HepG2 (cell line): ENCODE measurements around the gene SYTL3. TPM values are rescaled to one million over a fixed set of nuclear protein-coding genes. Genes with fewer than 3 reads are reported as not detected.

ENCODE experiments used
- AGO2 ChIP-seq: fragments of 200-400 bp; formaldehyde crosslinking; optimal IDR thresholded peaks from 2 replicates; pipeline ENCODE3; 2017; ENCODE audit warnings: mild to moderate bottlenecking, low read depth, low read length, moderate library complexity
- NFATC3 ChIP-seq: sonication (generic); formaldehyde crosslinking; IDR thresholded peaks from 2 replicates; pipeline ENCODE4 v1.5.1; 2020; ENCODE audit warnings: mild to moderate bottlenecking, missing genetic modification reagents
- RAD21 ChIP-seq: fragments of 450-650 bp; formaldehyde crosslinking; IDR thresholded peaks from 2 replicates; pipeline ENCODE4 v1.5.0; 2020; ENCODE audit warnings: mild to moderate bottlenecking
- SPEN ChIP-seq: sonication (generic); formaldehyde crosslinking; IDR thresholded peaks from 2 replicates; pipeline ENCODE4 v1.5.1; 2020; ENCODE audit warnings: low read depth, mild to moderate bottlenecking, missing genetic modification reagents
- TOPORS ChIP-seq: sonication (generic); formaldehyde crosslinking; IDR thresholded peaks from 2 replicates; pipeline ENCODE4 v1.8.0; 2023; ENCODE audit warnings: mild to moderate bottlenecking, missing genetic modification reagents
- ZBTB38 ChIP-seq: sonication (generic); formaldehyde crosslinking; IDR thresholded peaks from 2 replicates; pipeline ENCODE4 v1.5.1; 2020; ENCODE audit warnings: mild to moderate bottlenecking, missing genetic modification reagents
- ZFP41 ChIP-seq: sonication (generic); formaldehyde crosslinking; IDR thresholded peaks from 2 replicates; pipeline ENCODE4 v1.4.0; 2020; ENCODE audit warnings: mild to moderate bottlenecking, missing genetic modification reagents, borderline replicate concordance
- ZNF263 ChIP-seq: sonication (generic); formaldehyde crosslinking; IDR thresholded peaks from 2 replicates; pipeline ENCODE4 v1.4.0; 2020; ENCODE audit warnings: missing genetic modification reagents
- ZNF274 ChIP-seq: sonication (generic); formaldehyde crosslinking; IDR thresholded peaks from 2 replicates; pipeline ENCODE4 v1.5.1; 2020; ENCODE audit warnings: mild to moderate bottlenecking, missing genetic modification reagents
- polyA plus RNA-seq, 8 experiments: library from polyadenylated mRNA; depleted of rRNA in 3 of 8; stranded (reverse) in 7 of 8; unstranded in 1 of 8; fragments of >200 nt; fragmentation: Illumina TruSeq in 4 of 8; extraction: Trizol in 4 of 8; gene quantifications; 2 replicates each; pipeline versions ENCODE4 v1.2.1 to v1.2.3, GENCODE V29; 2011 to 2016; ENCODE audit warnings: low read depth in 4 of 8, missing spikeins in 1 of 8, mixed read lengths in 1 of 8; ENCODE audit not compliant: insufficient read depth in 1 of 8
- total RNA-seq, 5 experiments: library from RNA; depleted of rRNA; stranded (reverse); fragments of >200 nt; fragmentation: Illumina TruSeq; extraction: Trizol; gene quantifications; 2 replicates each; pipeline ENCODE4 v1.2.3, GENCODE V29; 2016; ENCODE audit warnings: low read depth in 1 of 5
- TF ChIP-seq, protein P1 (sequence below): sonication (generic); formaldehyde crosslinking; IDR thresholded peaks from 2 replicates; pipeline ENCODE4 v1.4.0; 2020; ENCODE audit warnings: missing genetic modification reagents
- TF ChIP-seq, protein P2 (sequence below): sonication (generic); formaldehyde crosslinking; IDR thresholded peaks from one replicate; pipeline ENCODE4 v1.5.1; 2020; ENCODE audit warnings: mild to moderate bottlenecking, missing genetic modification reagents; ENCODE audit errors: not compliant biosample characterization
- TF ChIP-seq, protein P3 (sequence below): sonication (generic); formaldehyde crosslinking; IDR thresholded peaks from 2 replicates; pipeline ENCODE4 v1.4.0; 2020; ENCODE audit warnings: missing genetic modification reagents, borderline replicate concordance
- TF ChIP-seq, protein P4 (sequence below): sonication (generic); formaldehyde crosslinking; IDR thresholded peaks from 2 replicates; pipeline ENCODE4 v1.8.0; 2022; ENCODE audit warnings: missing genetic modification reagents, mild to moderate bottlenecking, inconsistent platforms, borderline replicate concordance

SYTL3 gene
- total and polyA plus RNA-seq, 2 of the 13 experiments (the other 11 are each of a cell fraction or from before 2014, with no cell fraction given) = 0.11 to 0.28 TPM

DNA sequence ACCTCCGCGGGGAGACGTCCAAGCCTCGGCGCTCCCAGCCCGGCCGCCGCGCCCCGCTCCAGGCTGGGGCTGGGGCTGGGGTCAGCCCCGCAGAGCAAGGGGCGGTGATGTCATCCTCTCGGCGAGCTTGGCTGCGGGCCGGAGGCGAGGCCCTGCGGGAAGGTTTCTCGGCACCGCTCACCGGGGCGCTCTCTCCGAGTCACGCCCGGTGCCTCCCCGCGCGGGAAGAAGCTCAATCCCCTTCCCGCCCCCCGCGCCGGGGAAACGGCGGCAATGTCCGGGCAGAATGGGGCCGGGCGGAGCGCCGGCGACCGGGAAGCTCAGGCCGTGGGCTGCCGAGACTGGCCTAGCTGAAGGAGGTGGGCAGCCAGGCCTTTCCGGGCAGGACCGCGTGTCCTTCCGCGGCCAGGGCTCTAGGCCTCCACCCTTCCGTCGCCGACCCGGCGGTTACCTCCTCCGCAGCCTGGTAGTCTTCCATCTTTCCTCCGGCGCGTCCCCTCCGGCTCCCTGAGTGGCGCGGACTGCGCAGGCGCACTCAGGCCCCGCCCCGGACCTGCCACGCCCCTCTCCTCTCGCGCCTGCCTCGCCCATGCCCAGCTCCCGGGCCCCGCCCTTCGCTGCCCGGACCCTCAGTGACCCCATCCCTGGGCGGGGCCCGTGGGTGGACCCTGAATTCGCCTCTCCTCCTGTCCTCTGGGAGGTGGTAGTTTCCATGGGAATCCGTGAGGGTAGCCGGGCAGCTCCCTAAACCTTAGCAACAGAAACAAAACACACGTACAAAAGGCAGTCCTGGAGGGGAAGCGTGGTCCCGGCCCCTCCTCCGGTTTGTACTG lies 5.4 kb upstream of the SYTL3 start, which contains the start of gene DYNLT1 (continued):
- TF ChIP-seq, protein P1, sequence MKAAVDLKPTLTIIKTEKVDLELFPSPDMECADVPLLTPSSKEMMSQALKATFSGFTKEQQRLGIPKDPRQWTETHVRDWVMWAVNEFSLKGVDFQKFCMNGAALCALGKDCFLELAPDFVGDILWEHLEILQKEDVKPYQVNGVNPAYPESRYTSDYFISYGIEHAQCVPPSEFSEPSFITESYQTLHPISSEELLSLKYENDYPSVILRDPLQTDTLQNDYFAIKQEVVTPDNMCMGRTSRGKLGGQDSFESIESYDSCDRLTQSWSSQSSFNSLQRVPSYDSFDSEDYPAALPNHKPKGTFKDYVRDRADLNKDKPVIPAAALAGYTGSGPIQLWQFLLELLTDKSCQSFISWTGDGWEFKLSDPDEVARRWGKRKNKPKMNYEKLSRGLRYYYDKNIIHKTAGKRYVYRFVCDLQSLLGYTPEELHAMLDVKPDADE (CRISPR knock-in tag) = peak; percentile 90
- TF ChIP-seq AGO2 (peak; percentile 91), RAD21 (CRISPR knock-in tag) (peak; percentile 61), ZNF274 (CRISPR knock-in tag) (peak; percentile 87; the same call in 1 of the 2 replicates), TOPORS (CRISPR knock-in tag) (peak; percentile 89), ZBTB38 (CRISPR knock-in tag) (peak; percentile 78), SPEN (CRISPR knock-in tag) (peak; percentile 69), ZNF263 (CRISPR knock-in tag) (peak; percentile 30; the same call in 1 of the 2 replicates), ZFP41 (peak; percentile 88; the same call in 1 of the 2 replicates), NFATC3 (0 out of 2 replicates have a peak, but pooled peaks have one; percentile 46)
- TF ChIP-seq, protein P2, sequence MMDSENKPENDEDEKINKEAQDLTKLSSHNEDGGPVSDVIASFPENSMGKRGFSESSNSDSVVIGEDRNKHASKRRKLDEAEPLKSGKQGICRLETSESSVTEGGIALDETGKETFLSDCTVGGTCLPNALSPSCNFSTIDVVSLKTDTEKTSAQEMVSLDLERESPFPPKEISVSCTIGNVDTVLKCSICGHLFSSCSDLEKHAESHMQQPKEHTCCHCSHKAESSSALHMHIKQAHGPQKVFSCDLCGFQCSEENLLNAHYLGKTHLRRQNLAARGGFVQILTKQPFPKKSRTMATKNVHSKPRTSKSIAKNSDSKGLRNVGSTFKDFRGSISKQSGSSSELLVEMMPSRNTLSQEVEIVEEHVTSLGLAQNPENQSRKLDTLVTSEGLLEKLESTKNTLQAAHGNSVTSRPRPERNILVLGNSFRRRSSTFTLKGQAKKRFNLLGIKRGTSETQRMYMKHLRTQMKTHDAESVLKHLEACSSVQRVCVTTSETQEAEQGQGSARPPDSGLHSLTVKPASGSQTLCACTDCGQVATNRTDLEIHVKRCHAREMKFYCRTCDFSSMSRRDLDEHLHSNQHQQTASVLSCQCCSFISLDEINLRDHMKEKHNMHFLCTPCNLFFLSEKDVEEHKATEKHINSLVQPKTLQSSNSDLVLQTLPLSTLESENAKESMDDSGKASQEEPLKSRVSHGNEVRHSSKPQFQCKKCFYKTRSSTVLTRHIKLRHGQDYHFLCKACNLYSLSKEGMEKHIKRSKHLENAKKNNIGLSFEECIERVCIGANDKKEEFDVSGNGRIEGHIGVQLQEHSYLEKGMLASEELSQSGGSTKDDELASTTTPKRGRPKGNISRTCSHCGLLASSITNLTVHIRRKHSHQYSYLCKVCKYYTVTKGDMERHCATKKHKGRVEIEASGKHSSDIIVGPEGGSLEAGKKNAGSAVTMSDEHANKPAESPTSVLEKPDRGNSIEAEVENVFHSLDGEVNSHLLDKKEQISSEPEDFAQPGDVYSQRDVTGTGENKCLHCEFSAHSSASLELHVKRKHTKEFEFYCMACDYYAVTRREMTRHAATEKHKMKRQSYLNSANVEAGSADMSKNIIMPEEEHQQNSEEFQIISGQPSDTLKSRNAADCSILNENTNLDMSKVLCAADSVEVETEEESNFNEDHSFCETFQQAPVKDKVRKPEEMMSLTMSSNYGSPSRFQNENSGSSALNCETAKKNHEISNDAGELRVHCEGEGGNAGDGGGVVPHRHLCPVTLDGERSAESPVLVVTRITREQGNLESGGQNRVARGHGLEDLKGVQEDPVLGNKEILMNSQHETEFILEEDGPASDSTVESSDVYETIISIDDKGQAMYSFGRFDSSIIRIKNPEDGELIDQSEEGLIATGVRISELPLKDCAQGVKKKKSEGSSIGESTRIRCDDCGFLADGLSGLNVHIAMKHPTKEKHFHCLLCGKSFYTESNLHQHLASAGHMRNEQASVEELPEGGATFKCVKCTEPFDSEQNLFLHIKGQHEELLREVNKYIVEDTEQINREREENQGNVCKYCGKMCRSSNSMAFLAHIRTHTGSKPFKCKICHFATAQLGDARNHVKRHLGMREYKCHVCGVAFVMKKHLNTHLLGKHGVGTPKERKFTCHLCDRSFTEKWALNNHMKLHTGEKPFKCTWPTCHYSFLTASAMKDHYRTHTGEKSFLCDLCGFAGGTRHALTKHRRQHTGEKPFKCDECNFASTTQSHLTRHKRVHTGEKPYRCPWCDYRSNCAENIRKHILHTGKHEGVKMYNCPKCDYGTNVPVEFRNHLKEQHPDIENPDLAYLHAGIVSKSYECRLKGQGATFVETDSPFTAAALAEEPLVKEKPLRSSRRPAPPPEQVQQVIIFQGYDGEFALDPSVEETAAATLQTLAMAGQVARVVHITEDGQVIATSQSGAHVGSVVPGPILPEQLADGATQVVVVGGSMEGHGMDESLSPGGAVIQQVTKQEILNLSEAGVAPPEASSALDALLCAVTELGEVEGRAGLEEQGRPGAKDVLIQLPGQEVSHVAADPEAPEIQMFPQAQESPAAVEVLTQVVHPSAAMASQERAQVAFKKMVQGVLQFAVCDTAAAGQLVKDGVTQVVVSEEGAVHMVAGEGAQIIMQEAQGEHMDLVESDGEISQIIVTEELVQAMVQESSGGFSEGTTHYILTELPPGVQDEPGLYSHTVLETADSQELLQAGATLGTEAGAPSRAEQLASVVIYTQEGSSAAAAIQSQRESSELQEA (CRISPR knock-in tag) = peak; percentile 65
- TF ChIP-seq, protein P3, sequence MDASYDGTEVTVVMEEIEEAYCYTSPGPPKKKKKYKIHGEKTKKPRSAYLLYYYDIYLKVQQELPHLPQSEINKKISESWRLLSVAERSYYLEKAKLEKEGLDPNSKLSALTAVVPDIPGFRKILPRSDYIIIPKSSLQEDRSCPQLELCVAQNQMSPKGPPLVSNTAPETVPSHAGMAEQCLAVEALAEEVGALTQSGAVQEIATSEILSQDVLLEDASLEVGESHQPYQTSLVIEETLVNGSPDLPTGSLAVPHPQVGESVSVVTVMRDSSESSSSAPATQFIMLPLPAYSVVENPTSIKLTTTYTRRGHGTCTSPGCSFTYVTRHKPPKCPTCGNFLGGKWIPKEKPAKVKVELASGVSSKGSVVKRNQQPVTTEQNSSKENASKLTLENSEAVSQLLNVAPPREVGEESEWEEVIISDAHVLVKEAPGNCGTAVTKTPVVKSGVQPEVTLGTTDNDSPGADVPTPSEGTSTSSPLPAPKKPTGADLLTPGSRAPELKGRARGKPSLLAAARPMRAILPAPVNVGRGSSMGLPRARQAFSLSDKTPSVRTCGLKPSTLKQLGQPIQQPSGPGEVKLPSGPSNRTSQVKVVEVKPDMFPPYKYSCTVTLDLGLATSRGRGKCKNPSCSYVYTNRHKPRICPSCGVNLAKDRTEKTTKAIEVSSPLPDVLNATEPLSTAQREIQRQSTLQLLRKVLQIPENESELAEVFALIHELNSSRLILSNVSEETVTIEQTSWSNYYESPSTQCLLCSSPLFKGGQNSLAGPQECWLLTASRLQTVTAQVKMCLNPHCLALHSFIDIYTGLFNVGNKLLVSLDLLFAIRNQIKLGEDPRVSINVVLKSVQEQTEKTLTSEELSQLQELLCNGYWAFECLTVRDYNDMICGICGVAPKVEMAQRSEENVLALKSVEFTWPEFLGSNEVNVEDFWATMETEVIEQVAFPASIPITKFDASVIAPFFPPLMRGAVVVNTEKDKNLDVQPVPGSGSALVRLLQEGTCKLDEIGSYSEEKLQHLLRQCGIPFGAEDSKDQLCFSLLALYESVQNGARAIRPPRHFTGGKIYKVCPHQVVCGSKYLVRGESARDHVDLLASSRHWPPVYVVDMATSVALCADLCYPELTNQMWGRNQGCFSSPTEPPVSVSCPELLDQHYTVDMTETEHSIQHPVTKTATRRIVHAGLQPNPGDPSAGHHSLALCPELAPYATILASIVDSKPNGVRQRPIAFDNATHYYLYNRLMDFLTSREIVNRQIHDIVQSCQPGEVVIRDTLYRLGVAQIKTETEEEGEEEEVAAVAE = no peak
- TF ChIP-seq, protein P4, sequence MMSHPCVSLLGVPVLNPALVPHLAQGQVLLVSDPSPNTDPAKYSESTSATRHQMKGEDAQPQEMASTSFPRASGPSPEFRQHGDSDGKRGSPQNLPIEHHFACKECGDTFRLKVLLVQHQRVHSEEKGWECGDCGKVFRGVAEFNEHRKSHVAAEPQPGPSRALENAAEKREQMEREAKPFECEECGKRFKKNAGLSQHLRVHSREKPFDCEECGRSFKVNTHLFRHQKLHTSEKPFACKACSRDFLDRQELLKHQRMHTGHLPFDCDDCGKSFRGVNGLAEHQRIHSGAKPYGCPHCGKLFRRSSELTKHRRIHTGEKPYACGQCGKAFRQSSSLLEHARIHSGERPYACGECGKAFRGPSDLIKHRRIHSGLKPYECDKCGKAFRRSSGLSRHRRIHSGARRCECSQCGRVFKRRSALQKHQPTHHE (CRISPR knock-in tag) = peak; percentile 69; the same call in 1 of the 2 replicates
